GM18861 (cell line): ENCODE results near the gene ITPR3.

ENCODE experiments used
- ATAC-seq: cut with Tn5 transposase; IDR thresholded peaks from one replicate; pipeline ENCODE4 v1.9.1; 2021; ENCODE audit not compliant: unreplicated experiment

ITPR3 gene

GRCh38 chr6:33695451-33695887 is 74.3 kb downstream of the ITPR3 start:
- ATAC-seq = no peak

GRCh38 chr6:33696076-33696475 is 75.0 kb downstream of the ITPR3 start:
- ATAC-seq = no peak

- no peak for ATAC-seq
Measured at GRCh38 chr6:33696548-33697518, 75.7 kb downstream of the ITPR3 start.

GRCh38 chr6:33697845-33698244 is 76.7 kb downstream of the ITPR3 start:
- ATAC-seq = no peak

- no peak for ATAC-seq
Measured at GRCh38 chr6:33698494-33698893, 77.4 kb downstream of the ITPR3 start.

GRCh38 chr6:33699131-33699530 is 78.0 kb downstream of the ITPR3 start:
- no peak for ATAC-seq

- no peak for ATAC-seq
Measured at GRCh38 chr6:33699739-33700138, 78.6 kb downstream of the ITPR3 start.

- peak; percentile 57 for ATAC-seq
Measured at GRCh38 chr6:33700391-33701050, 79.4 kb downstream of the ITPR3 start.

GRCh38 chr6:33702345-33702977 is 81.3 kb downstream of the ITPR3 start:
- ATAC-seq = no peak

GRCh38 chr6:33704215-33705066 is 83.3 kb downstream of the ITPR3 start:
- ATAC-seq = no peak

GRCh38 chr6:33705268-33705885 is 84.3 kb downstream of the ITPR3 start:
- no peak for ATAC-seq

GRCh38 chr6:33705955-33706725 is 85.0 kb downstream of the ITPR3 start:
- ATAC-seq = no peak

GRCh38 chr6:33707771-33708170 is 86.6 kb downstream of the ITPR3 start:
- ATAC-seq = no peak

GRCh38 chr6:33708516-33709204 is 87.5 kb downstream of the ITPR3 start:
- ATAC-seq = no peak

GRCh38 chr6:33709605-33710295 is 88.6 kb downstream of the ITPR3 start:
- no peak for ATAC-seq

GRCh38 chr6:33710296-33711121 is 89.4 kb downstream of the ITPR3 start:
- ATAC-seq = no peak
